GM18526 (cell line): ENCODE data around the gene RHOU.

Source experiments
- POLR2A ChIP-seq: IDR thresholded peaks from 3 replicates; pipeline ENCODE4 v1.6.1; 2011; ENCODE audit not compliant: insufficient read length; ENCODE audit errors: extremely low read depth

The RHOU gene

GRCh38 chr1:228751360-228752098, 16.2 kb downstream of the RHOU start:
- no peak for TF ChIP-seq POLR2A

- no peak for TF ChIP-seq POLR2A
Observed at GRCh38 chr1:228752258-228752657, 17.0 kb downstream of the RHOU start.

GRCh38 chr1:228752675-228753265, 17.5 kb downstream of the RHOU start:
- no peak for TF ChIP-seq POLR2A

- TF ChIP-seq POLR2A: no peak
Observed at GRCh38 chr1:228753287-228753686, 18.0 kb downstream of the RHOU start.

- TF ChIP-seq POLR2A: no peak
Observed at GRCh38 chr1:228753786-228754360, 18.6 kb downstream of the RHOU start.

GRCh38 chr1:228754646-228755268, 19.5 kb downstream of the RHOU start:
- no peak for TF ChIP-seq POLR2A

GRCh38 chr1:228755800-228756199, 20.5 kb downstream of the RHOU start:
- no peak for TF ChIP-seq POLR2A

- no peak for TF ChIP-seq POLR2A
Observed at GRCh38 chr1:228756457-228756856, 21.2 kb downstream of the RHOU start.

- TF ChIP-seq POLR2A: no peak
Observed at GRCh38 chr1:228758447-228758846, 23.2 kb downstream of the RHOU start.

GRCh38 chr1:228760979-228761378, 25.7 kb downstream of the RHOU start:
- no peak for TF ChIP-seq POLR2A

GRCh38 chr1:228763561-228763960, 28.3 kb downstream of the RHOU start:
- no peak for TF ChIP-seq POLR2A

GRCh38 chr1:228765168-228765946, 30.1 kb downstream of the RHOU start:
- no peak for TF ChIP-seq POLR2A

- no peak for TF ChIP-seq POLR2A
Observed at GRCh38 chr1:228766788-228767187, 31.5 kb downstream of the RHOU start.

GRCh38 chr1:228767636-228768354, 32.5 kb downstream of the RHOU start:
- TF ChIP-seq POLR2A: no peak

- no peak for TF ChIP-seq POLR2A
Observed at GRCh38 chr1:228768355-228769000, 33.2 kb downstream of the RHOU start.

GRCh38 chr1:228770779-228771223, 35.5 kb downstream of the RHOU start:
- no peak for TF ChIP-seq POLR2A
